NT2/D1 (cell line): ENCODE results near the gene MYH15.

ENCODE experiments used
- DNase-seq: peaks from one replicate; pipeline ENCODE4 v3.0.0-alpha.2; 2011; ENCODE audit warnings: low read depth, low spot score
- H3K27me3 ChIP-seq: 2 replicates; pipeline ENCODE4 v1.6.0; 2011; ENCODE audit warnings: mild to moderate bottlenecking; ENCODE audit not compliant: insufficient read length, insufficient read depth
- H3K36me3 ChIP-seq: 2 replicates; pipeline ENCODE4 v1.6.1; 2011; ENCODE audit warnings: mild to moderate bottlenecking, low read length, mixed read lengths; ENCODE audit not compliant: insufficient read depth, insufficient read length
- H3K4me1 ChIP-seq: 2 replicates; pipeline ENCODE4 v1.5.1; 2011; ENCODE audit not compliant: insufficient read depth, insufficient read length
- H3K4me3 ChIP-seq: 2 replicates; pipeline ENCODE4 v1.5.1; 2011; ENCODE audit warnings: low read depth; ENCODE audit not compliant: insufficient read length
- H3K9ac ChIP-seq: 2 replicates; pipeline ENCODE4 v1.6.0; 2011; ENCODE audit warnings: low read depth; ENCODE audit not compliant: insufficient read length
- H3K9me3 ChIP-seq: 2 replicates; pipeline ENCODE4 v1.5.1; 2011; ENCODE audit warnings: mild to moderate bottlenecking, low read length; ENCODE audit not compliant: insufficient read depth
- SUZ12 ChIP-seq: IDR thresholded peaks from 2 replicates; pipeline ENCODE4 v1.6.1; 2011; ENCODE audit not compliant: insufficient read length, insufficient read depth; ENCODE audit errors: extremely low read depth
- YY1 ChIP-seq: IDR thresholded peaks from 2 replicates; pipeline ENCODE4 v1.6.1; 2011; ENCODE audit not compliant: insufficient read length, insufficient read depth
- ZNF274 ChIP-seq: IDR thresholded peaks from 2 replicates; pipeline ENCODE4 v1.6.1; 2011; ENCODE audit warnings: mild to moderate bottlenecking, low read depth, low read length

MYH15 gene

DNA sequence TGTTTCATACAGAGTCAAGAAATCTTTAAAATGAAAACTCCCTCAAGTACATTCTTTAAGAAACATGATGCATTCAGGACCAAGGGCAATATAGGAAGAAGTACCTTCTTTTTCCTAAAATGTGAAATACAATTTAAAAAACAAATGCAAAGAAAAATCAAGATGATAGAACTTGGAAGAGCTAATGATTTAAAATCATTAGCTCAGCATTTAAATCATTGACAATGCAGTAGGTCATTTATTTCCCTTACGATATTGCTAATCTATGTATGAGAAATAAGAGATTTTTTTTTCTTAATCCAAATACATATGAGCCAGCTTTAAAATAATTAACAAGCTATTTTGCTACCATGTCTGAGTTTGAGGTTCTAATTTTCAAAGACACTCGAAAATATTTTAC, 108.6 kb downstream of the MYH15 start:
- no peak for TF ChIP-seq YY1
- TF ChIP-seq SUZ12, result no peak
- no peak for TF ChIP-seq ZNF274
- Histone ChIP-seq H3K4me3 (no peak overlapping the region), H3K36me3 (no peaks in the 10 kb centered on the region), H3K9me3 (no peaks in the 10 kb centered on the region), H3K9ac (no peak overlapping the region), H3K4me1 (no peaks in the 10 kb centered on the region), H3K27me3 (no peaks in the 10 kb centered on the region)
- no peak for DNase-seq

DNA sequence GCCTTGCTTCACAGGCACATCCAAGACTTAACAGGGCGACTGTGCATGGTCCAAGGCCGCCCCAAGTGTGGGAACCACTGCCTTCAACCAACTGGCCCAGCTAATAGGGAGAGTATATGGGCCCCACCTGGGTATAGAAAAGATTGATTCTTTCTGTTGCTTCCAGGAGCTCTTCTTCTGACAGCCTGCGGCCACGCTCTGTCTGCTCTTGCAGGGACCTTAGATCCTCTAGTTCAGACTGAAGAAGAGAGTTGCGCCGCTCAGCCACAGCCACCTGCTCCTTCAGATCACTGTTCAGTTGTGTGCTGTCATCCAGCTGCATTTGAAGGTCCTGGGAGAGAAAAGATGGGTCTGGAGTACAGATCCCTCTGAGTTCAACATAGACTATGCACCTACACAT, 111.9 kb downstream of the MYH15 start:
- DNase-seq, result no peak
- TF ChIP-seq ZNF274 (no peak), YY1 (no peak), SUZ12 (no peak)
- H3K9ac ChIP-seq, result no peak overlapping the region

DNA sequence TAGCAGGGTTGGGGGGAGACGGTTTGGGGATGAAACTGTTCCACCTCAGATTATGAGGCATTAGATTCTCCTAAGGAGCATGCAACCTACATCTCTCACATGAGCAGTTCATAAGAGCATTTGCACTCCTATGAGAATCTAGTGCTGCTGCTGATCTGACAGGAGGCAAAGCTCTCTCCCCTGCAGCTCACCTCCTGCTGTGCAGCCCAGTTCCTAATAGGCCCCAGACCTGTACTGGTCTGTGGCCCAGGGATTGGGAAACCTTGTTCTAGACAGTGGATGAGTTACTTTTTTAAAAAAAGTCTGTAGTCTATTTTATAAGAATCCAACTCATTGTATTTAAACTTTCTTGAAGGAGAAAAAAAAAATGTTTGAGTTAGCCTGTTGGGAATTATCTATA, 114.1 kb downstream of the MYH15 start:
- Histone ChIP-seq H3K4me3 (no peak overlapping the region), H3K27me3 (no peaks in the 10 kb centered on the region), H3K36me3 (no peaks in the 10 kb centered on the region), H3K9ac (no peak overlapping the region), H3K9me3 (no peaks in the 10 kb centered on the region), H3K4me1 (no peaks in the 10 kb centered on the region)
- no peak for DNase-seq
- no peak for TF ChIP-seq YY1
- no peak for TF ChIP-seq ZNF274
- no peak for TF ChIP-seq SUZ12

More for the DNA sequence above, 111.9 kb downstream of the MYH15 start:
- no peaks in the 10 kb centered on the region for H3K4me1 ChIP-seq
- no peaks in the 10 kb centered on the region for H3K27me3 ChIP-seq
- no peak overlapping the region for H3K4me3 ChIP-seq
- H3K9me3 ChIP-seq, result no peaks in the 10 kb centered on the region
- H3K36me3 ChIP-seq, result no peaks in the 10 kb centered on the region

DNA sequence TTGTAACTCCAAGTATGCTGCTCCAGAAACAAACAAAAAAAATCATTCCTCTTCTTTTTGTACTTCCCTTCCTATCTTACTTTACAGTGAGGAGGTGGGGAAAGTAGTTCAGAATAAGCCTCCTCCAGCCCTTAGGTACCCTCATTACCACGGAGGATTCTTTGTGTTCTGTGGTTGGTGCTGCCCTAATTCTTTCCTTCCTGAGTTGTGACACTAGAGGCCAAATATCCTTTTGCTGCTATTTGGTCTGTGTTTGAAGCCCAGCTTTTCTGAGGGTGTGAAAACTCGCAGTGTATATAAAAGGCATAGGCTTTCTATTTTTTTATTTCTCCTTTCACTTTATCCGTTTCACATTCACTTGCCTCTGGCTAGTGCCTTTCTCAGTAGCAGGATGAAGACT, 115.8 kb downstream of the MYH15 start:
- no peak overlapping the region for H3K9ac ChIP-seq
- no peak overlapping the region for H3K4me3 ChIP-seq
- DNase-seq, result no peak
- H3K9me3 ChIP-seq, result no peaks in the 10 kb centered on the region
- peaks cover under 1% of the 10 kb centered on the region for H3K4me1 ChIP-seq
- TF ChIP-seq YY1 (no peak), SUZ12 (no peak), ZNF274 (no peak)
- no peaks in the 10 kb centered on the region for H3K36me3 ChIP-seq
- H3K27me3 ChIP-seq, result no peaks in the 10 kb centered on the region

DNA sequence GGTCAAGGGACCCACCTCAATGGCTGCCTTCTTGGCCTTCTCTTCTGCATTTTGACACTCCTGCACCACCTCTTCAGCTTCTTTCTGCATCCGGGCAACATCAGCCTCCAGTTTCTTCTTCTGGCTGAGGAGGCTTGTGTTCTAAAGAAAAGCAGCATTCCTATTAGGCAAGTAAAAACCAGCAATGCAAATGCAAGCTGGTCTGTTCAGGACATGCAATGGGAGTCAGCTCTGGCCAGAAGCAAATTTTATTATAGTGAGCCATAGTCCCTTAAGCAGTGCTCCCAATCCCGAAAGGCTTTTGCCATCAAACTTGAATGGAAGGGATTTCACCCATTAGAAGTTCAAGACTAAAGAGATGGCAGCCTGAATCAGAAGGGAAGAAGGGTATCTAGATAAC, 116.4 kb downstream of the MYH15 start:
- no peaks in the 10 kb centered on the region for H3K27me3 ChIP-seq
- H3K36me3 ChIP-seq, result no peaks in the 10 kb centered on the region
- H3K9ac ChIP-seq, result no peak overlapping the region
- TF ChIP-seq SUZ12 (no peak), YY1 (no peak), ZNF274 (no peak)
- H3K4me3 ChIP-seq, result no peak overlapping the region
- DNase-seq, result no peak
- peaks cover 2% of the 10 kb centered on the region for H3K4me1 ChIP-seq
- H3K9me3 ChIP-seq, result no peaks in the 10 kb centered on the region

DNA sequence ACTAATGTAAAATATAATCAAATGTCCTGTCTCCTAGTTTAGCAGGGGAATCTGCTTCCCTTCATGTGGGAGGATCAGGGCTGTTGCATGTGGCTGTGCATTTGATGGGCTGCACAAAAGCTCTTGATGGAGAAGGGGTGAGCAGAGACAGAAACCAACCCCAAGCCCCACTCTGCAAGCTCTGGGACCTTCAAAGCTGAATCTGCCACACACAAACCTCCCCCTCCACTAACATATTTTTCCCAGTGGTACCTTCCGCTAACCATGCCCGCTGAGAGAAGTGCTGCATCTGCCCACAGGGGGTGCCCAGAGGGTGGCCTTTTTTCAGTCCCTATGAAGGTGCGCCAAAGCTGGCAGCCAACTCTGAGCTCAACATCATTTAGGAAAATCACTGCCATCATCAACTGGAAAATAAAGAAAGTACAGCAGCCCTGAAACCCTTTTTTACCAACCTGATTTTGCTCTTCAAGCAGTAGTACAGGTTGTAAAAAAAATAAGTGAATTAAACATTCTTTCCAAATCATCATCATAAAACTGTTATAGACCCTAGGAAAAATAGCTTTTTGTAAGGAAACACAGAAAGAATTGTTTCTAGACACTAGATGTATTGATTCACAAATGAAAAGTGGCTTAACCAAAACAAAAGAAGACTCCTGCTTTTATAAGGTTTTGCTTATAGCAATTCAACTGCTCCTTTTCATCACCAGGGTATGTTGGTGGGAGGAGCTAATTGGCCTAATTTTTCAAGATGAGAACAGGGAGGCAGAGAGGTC, 117.1 kb downstream of the MYH15 start:
- Histone ChIP-seq H3K27me3 (no peaks in the 10 kb centered on the region), H3K4me3 (no peak overlapping the region), H3K36me3 (no peaks in the 10 kb centered on the region), H3K4me1 (peaks cover 2% of the 10 kb centered on the region), H3K9ac (no peak overlapping the region), H3K9me3 (no peaks in the 10 kb centered on the region)
- DNase-seq, result no peak
- no peak for TF ChIP-seq ZNF274
- no peak for TF ChIP-seq SUZ12
- TF ChIP-seq YY1, result no peak

DNA sequence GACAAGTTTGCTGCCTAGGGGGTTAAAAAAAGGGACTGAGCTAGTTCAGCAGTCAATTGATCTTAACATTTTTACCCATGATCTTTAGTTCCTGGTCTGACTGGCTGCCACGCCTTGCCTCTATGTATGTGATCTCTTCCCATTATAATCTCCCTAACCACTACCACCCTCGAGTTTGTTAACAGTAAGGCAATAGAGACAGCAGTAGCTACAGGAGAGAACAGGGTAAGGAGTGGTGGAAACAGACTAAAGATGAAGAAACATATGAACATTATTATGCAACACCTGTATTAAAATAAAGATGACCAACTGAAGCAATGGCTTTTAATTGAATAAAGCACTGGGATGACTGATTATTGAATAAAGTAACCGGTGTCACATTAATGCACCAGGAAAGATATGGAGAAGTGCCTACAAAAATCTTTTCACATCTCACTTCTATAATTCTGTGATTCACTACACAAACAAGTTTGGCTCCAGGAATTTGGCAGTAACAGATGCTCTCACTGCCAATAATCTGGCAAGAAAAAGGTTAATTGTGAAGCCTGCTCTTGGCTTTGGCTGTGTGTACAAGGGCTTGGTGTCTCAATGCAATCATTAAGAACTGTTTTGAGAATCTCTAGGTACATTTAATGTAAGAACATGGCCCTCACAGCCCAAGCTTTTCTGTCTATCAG, 118.3 kb downstream of the MYH15 start:
- Histone ChIP-seq H3K4me3 (no peak overlapping the region), H3K4me1 (peaks cover 2% of the 10 kb centered on the region), H3K27me3 (no peaks in the 10 kb centered on the region), H3K36me3 (no peaks in the 10 kb centered on the region), H3K9ac (no peak overlapping the region), H3K9me3 (no peaks in the 10 kb centered on the region)
- no peak for TF ChIP-seq ZNF274
- TF ChIP-seq YY1, result no peak
- no peak for TF ChIP-seq SUZ12
- no peak for DNase-seq
